SH-SY5Y (cell line): Measurements from ENCODE around the gene NR2F1-AS1.
A peak's percentile ranks its signal among the peaks of the same experiment; 100 is the strongest.

Experiments used
- GATA2 ChIP-seq: IDR thresholded peaks from 2 replicates; pipeline ENCODE4 v1.6.1; 2011; ENCODE audit warnings: mild to moderate bottlenecking, low read depth, low read length
- GATA3 ChIP-seq: IDR thresholded peaks from 2 replicates; pipeline ENCODE4 v1.6.1; 2011; ENCODE audit warnings: low read depth, mild to moderate bottlenecking, low read length, moderate library complexity

- TF ChIP-seq GATA3, result peak; percentile 90
- peak; percentile 97 for TF ChIP-seq GATA2
These were observed 159.0 kb downstream of the NR2F1-AS1 start for GRCh38 chr5:93421987-93422401.
